ENCODE data around the gene CACNG3. TPM values are rescaled to one million over a fixed set of nuclear protein-coding genes. Genes with fewer than 3 reads are reported as not detected.

Gene CACNG3
- total and polyA plus RNA-seq, 11 donors = not detected

DNA sequence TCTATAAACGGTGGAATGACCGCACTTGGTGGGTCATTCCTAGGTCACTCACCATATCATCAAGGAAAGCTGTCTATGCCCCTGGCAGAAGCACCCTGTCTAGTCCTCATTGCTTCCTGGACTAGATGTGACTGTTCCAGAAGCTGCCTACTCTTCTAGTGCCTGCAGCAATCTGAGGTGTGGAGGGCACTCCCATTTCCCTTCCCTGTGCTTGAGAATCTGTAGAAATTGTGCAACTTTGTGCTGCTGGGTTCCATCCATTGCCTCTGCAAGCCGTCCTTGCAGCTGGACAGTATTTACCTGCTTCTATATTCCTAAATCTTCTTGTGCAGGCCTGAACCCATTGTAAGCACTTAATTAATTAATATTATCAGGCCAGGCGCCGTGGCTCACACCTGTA lies 52.1 kb downstream of the CACNG3 start:
- no peak for DNase-seq
- ATAC-seq = no peak
- Histone ChIP-seq H3K9me3 (no peaks in the 10 kb centered on the region), H3K4me3 (no peak overlapping the region), H3K27me3 (peaks cover 0 to 25% (median 0%) of the 10 kb centered on the region in 9 donors), H3K36me3 (no peaks in the 10 kb centered on the region), H3K4me1 (no peaks in the 10 kb centered on the region), H3K27ac (no peak overlapping the region)
- intact Hi-C loops (cut with DNase I) = no loop called here
- WGBS, 4 donors = 78 to 85% (median 83%) methylated on average over 5 of the region's 5 CpGs
- no peak for TF ChIP-seq POLR2A (IDR thresholded peaks at IDR 0.05)
- TF ChIP-seq, protein P1, sequence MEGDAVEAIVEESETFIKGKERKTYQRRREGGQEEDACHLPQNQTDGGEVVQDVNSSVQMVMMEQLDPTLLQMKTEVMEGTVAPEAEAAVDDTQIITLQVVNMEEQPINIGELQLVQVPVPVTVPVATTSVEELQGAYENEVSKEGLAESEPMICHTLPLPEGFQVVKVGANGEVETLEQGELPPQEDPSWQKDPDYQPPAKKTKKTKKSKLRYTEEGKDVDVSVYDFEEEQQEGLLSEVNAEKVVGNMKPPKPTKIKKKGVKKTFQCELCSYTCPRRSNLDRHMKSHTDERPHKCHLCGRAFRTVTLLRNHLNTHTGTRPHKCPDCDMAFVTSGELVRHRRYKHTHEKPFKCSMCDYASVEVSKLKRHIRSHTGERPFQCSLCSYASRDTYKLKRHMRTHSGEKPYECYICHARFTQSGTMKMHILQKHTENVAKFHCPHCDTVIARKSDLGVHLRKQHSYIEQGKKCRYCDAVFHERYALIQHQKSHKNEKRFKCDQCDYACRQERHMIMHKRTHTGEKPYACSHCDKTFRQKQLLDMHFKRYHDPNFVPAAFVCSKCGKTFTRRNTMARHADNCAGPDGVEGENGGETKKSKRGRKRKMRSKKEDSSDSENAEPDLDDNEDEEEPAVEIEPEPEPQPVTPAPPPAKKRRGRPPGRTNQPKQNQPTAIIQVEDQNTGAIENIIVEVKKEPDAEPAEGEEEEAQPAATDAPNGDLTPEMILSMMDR (IDR thresholded peaks at IDR 0.05) = no peak

DNA sequence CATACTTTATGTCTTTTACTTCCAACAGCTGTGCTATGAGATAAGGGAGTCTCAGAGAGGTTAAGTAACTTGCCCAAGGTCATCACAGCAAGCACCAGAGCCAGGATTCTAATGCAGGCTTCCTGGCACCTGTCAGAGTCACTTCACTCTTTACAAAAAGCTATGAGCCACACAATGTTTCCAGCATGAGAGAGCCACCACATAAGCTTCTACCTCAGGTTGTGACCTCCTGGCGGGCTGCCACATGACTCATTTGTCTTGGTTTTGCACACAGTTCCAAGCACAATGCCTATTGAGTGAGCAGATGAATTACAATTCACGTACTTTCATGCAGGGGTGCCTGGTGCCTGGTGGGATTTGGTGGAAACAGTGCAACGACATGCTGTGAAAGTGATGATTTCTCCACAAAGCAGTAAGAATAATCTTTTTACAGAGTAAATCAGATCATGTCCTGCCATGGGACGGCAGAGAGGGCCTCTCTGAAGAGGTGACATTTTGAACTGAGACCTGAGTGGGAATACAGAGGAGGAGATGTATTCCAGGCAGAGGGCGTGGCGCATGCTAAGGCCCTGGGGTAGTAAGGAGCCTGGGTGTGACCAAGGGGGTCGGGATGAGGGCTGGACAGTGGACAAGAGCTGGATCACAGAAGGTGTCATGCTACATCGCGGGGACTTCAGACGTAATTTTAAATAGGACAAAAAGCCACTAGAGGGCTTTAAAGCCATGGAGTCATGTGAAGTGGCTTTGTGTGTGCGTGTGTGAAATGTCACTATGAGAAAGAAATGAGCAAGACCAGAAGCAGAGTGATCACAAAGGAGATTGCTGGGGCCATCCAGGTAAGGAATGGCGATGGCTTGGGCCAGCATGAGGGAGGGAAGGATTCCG lies 53.4 kb downstream of the CACNG3 start:
- TF ChIP-seq POLR2A (IDR thresholded peaks at IDR 0.05) = no peak
- TF ChIP-seq, protein P1 (IDR thresholded peaks at IDR 0.05) = no peak
- intact Hi-C loops (cut with DNase I) = no loop called here
- 63 to 68% (median 64%) methylated on average over 13 of the region's 13 CpGs for WGBS, 4 donors

DNA sequence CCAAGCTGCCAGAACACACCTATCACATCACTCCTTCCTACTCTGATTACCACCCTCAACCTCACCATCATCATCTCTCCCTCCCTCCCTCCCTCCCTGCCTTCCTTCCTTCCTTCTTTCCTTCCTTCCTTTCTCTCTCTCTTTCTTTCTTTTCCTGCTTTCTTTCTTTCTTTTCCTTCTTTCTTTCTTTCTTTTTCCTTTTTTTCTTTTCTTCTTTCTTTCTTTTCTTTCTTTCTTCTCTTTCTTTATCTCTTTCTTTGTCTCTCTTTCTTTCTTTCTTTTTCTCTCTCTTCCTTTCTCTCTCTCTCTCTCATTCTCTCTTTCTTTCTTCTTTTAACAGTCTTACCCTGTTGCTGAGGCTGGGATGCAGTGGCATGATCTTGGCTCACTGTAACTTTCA lies 59.2 kb downstream of the CACNG3 start:
- H3K4me3 ChIP-seq = no peak overlapping the region
- ATAC-seq = no peak
- H3K27me3 ChIP-seq = peaks cover 0 to 33% (median 0%) of the 10 kb centered on the region in 9 donors
- no peak for DNase-seq
- no peaks in the 10 kb centered on the region for H3K9me3 ChIP-seq
- TF ChIP-seq POLR2A (IDR thresholded peaks at IDR 0.05) = no peak
- TF ChIP-seq, protein P1 (IDR thresholded peaks at IDR 0.05) = no peak
- no peaks in the 10 kb centered on the region for H3K36me3 ChIP-seq
- H3K4me1 ChIP-seq = no peaks in the 10 kb centered on the region
- no peak overlapping the region for H3K27ac ChIP-seq
- intact Hi-C loops (cut with DNase I) = no loop called here

More for the DNA sequence above, 53.4 kb downstream of the CACNG3 start:
- H3K4me3 ChIP-seq = no peak overlapping the region
- no peaks in the 10 kb centered on the region for H3K9me3 ChIP-seq
- H3K27me3 ChIP-seq = peaks cover 0 to 23% (median 0%) of the 10 kb centered on the region in 9 donors
- DNase-seq (no peak), ATAC-seq (no peak)
- no peaks in the 10 kb centered on the region for H3K36me3 ChIP-seq
- H3K27ac ChIP-seq = no peak overlapping the region
- no peaks in the 10 kb centered on the region for H3K4me1 ChIP-seq

DNA sequence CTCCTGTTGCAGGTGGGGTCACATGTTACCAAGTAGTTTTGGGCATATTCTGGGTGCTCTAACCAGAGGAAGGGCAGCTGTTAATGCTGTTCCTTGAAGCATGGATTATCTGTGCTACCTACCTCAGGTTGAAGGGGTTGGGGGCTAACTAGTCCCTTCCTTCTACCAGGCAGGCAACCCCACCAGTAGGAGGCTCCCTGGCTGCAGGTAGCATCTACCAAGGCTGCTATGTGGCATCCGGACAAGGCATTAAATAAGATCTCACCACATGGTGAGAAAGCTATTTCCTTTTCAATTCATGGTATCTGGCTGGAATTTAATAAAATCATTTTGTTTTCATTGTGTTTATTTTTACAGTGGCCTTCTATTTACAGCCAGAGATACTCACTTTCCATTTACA lies 62.5 kb downstream of the CACNG3 start:
- Histone ChIP-seq H3K4me1 (no peaks in the 10 kb centered on the region), H3K4me3 (no peak overlapping the region), H3K27ac (no peak overlapping the region), H3K27me3 (peaks cover 0 to 40% (median 0%) of the 10 kb centered on the region in 9 donors), H3K9me3 (no peaks in the 10 kb centered on the region), H3K36me3 (no peaks in the 10 kb centered on the region)
- no peak for TF ChIP-seq POLR2A (IDR thresholded peaks at IDR 0.05)
- TF ChIP-seq, protein P1 (IDR thresholded peaks at IDR 0.05) = no peak
- ATAC-seq (no peak), DNase-seq (no peak)
- 19 to 42% (median 31%) methylated on average over 1 of the region's 1 CpG for WGBS, 4 donors
- intact Hi-C loops (cut with DNase I) = no loop called here

Measured in heart left ventricle (tissue), 16 donors.